Gastrocnemius medialis (tissue), 4 donors: Measurements from ENCODE around the gene GJA10.

ENCODE experiments used
- CTCF ChIP-seq, 5 experiments: fragments of 450-650 bp in 3 of 5; fragments of 200-600 bp in 2 of 5; sonication (generic) in 2 of 5; IDR thresholded peaks in 4 of 5; conservative IDR thresholded peaks in 1 of 5; 1 replicate in 4 of 5; 2 replicates in 1 of 5; pipeline ENCODE4 v1.5.1; 2016 to 2019; ENCODE audit warnings: antibody characterized with exemption in 5 of 5, mild to moderate bottlenecking in 3 of 5, moderate library complexity in 3 of 5
- POLR2A ChIP-seq, 2 donors: fragments of 450-650 bp; IDR thresholded peaks; one replicate each; pipeline ENCODE4 v1.6.1; 2017; ENCODE audit warnings: antibody characterized with exemption in 2 of 2, mild to moderate bottlenecking in 2 of 2, moderate library complexity in 2 of 2

GRCh38 chr6:89941031-89941762, 46.9 kb downstream of the GJA10 start:
- TF ChIP-seq POLR2A (IDR thresholded peaks at IDR 0.05) (no peak), CTCF (IDR thresholded peaks at IDR 0.05 in 4 of 5, conservative IDR thresholded peaks at IDR 0.05 in 1 of 5) (no peak)
